IMR-90 (cell line): ENCODE data around the gene NSUN4. TPM values are rescaled to one million over a fixed set of nuclear protein-coding genes. Genes with fewer than 3 reads are reported as not detected.

Experiments used
- ATAC-seq: fragments of 200-7000 bp; cut with Tn5 transposase; 2 replicates; pipeline ENCODE4 v1.9.1; 2020; ENCODE audit warnings: low read depth, mild to moderate bottlenecking, moderate library complexity
- BruUV-seq: library from RNA; stranded (reverse); fragments of 400-500 nt; replicated peaks from 2 replicates; lab custom pipeline; 2021; lab: Mats Ljungman, UMichigan
- CTCF ChIA-PET: fragments of 300-600 bp; formaldehyde crosslinking; extraction: SDS; loops from one replicate; lab custom pipeline; 2021; ENCODE audit warnings: antibody characterized with exemption; lab: Yijun Ruan, JAX
- POLR2A ChIA-PET: fragments of 300-600 bp; sonication (Branson Sonifier 250); formaldehyde crosslinking; loops from one replicate; lab custom pipeline; 2022; ENCODE audit warnings: antibody characterized with exemption; ENCODE audit not compliant: unreplicated experiment; lab: Charles Lee
- DNase-seq: peaks from one replicate; pipeline ENCODE4 v3.0.0; 2013
- H2AFZ ChIP-seq: replicated peaks from 2 replicates; pipeline ENCODE3; 2013; ENCODE audit warnings: low read length, mild to moderate bottlenecking; ENCODE audit not compliant: poor library complexity
- H2AK5ac ChIP-seq: 2 replicates; pipeline ENCODE4 v1.6.1; 2013; ENCODE audit warnings: low read depth, low read length, inconsistent platforms
- H2AK9ac ChIP-seq: replicated peaks from 2 replicates; pipeline ENCODE3; 2013; ENCODE audit warnings: mild to moderate bottlenecking, low read depth, low read length, moderate library complexity; ENCODE audit not compliant: poor library complexity
- H2BK120ac ChIP-seq: 2 replicates; pipeline ENCODE4 v1.6.1; 2013; ENCODE audit warnings: low read depth, low read length, inconsistent platforms
- H2BK15ac ChIP-seq: 3 replicates; pipeline ENCODE4 v1.6.1; 2013; ENCODE audit warnings: low read depth, low read length, inconsistent platforms
- H2BK20ac ChIP-seq: 2 replicates; pipeline ENCODE4 v1.6.1; 2013; ENCODE audit warnings: low read depth, mild to moderate bottlenecking, inconsistent platforms, low read length, moderate library complexity
- H2BK5ac ChIP-seq: 2 replicates; pipeline ENCODE4 v1.6.1; 2013; ENCODE audit warnings: mild to moderate bottlenecking, low read depth, low read length, inconsistent platforms; ENCODE audit not compliant: poor library complexity, severe bottlenecking
- H3K14ac ChIP-seq: replicated peaks from 2 replicates; pipeline ENCODE4 v1.6.1; 2013; ENCODE audit warnings: low read depth, low read length, inconsistent platforms
- H3K18ac ChIP-seq: 2 replicates; pipeline ENCODE4 v1.6.1; 2013; ENCODE audit warnings: low read depth, low read length, control low read depth
- H3K23ac ChIP-seq: 2 replicates; pipeline ENCODE4 v1.6.1; 2013; ENCODE audit warnings: low read depth, low read length, inconsistent platforms
- H3K27ac ChIP-seq: 2 replicates; pipeline ENCODE4 v1.5.1; 2013; ENCODE audit warnings: mild to moderate bottlenecking, control low read depth, low read length; ENCODE audit not compliant: insufficient read depth
- H3K27me3 ChIP-seq: 2 replicates; pipeline ENCODE4 v1.6.1; 2013; ENCODE audit warnings: low read length; ENCODE audit not compliant: control insufficient read depth, insufficient read depth
- H3K36me3 ChIP-seq: 2 replicates; pipeline ENCODE4 v1.6.1; 2013; ENCODE audit warnings: low read length, mixed read lengths; ENCODE audit not compliant: control insufficient read depth, insufficient read depth
- H3K4ac ChIP-seq: 2 replicates; pipeline ENCODE4 v1.6.1; 2013; ENCODE audit warnings: low read depth, low read length, inconsistent platforms
- H3K4me1 ChIP-seq: 2 replicates; pipeline ENCODE4 v1.6.1; 2013; ENCODE audit warnings: low read length, mixed read lengths; ENCODE audit not compliant: control insufficient read depth, insufficient read depth
- H3K4me2 ChIP-seq: 2 replicates; pipeline ENCODE4 v1.6.1; 2013; ENCODE audit warnings: low read depth, mild to moderate bottlenecking, control low read depth, low read length, moderate library complexity
- H3K4me3 ChIP-seq: 2 replicates; pipeline ENCODE4 v1.5.1; 2013; ENCODE audit warnings: low read depth, mild to moderate bottlenecking, control low read depth, low read length, moderate library complexity; ENCODE audit not compliant: insufficient read depth
- H3K56ac ChIP-seq: 2 replicates; pipeline ENCODE4 v1.6.1; 2013; ENCODE audit warnings: low read length, inconsistent platforms; ENCODE audit not compliant: insufficient read depth; ENCODE audit errors: extremely low read depth
- H3K79me1 ChIP-seq, 2 experiments: 2 replicates each; pipeline ENCODE4 v1.6.1; 2013; ENCODE audit warnings: low read length in 2 of 2, inconsistent platforms in 1 of 2, low read depth in 1 of 2
- H3K9ac ChIP-seq: 2 replicates; pipeline ENCODE4 v1.6.1; 2013; ENCODE audit warnings: low read depth, low read length, control low read depth
- H3K9me1 ChIP-seq: 2 replicates; pipeline ENCODE4 v1.6.1; 2013; ENCODE audit warnings: low read length, inconsistent platforms; ENCODE audit not compliant: insufficient read depth
- H3K9me3 ChIP-seq: 2 replicates; pipeline ENCODE4 v1.6.1; 2013; ENCODE audit warnings: low read length; ENCODE audit not compliant: control insufficient read depth, insufficient read depth
- H4K20me1 ChIP-seq: 2 replicates; pipeline ENCODE4 v1.6.1; 2013; ENCODE audit warnings: low read length, inconsistent platforms; ENCODE audit not compliant: insufficient read depth
- H4K5ac ChIP-seq: 2 replicates; pipeline ENCODE4 v1.6.1; 2013; ENCODE audit warnings: mild to moderate bottlenecking, low read depth, low read length, control low read depth
- H4K8ac ChIP-seq, 2 experiments: 2 replicates each; pipeline ENCODE4 v1.6.1; 2013; ENCODE audit warnings: low read depth in 2 of 2, low read length in 2 of 2, control low read depth in 1 of 2, inconsistent platforms in 1 of 2
- H4K91ac ChIP-seq: 2 replicates; pipeline ENCODE4 v1.6.1; 2013; ENCODE audit warnings: low read depth, low read length, inconsistent platforms; ENCODE audit not compliant: insufficient read depth
- BHLHE40 ChIP-seq: fragments of 150-350 bp; IDR thresholded peaks from 2 replicates; pipeline ENCODE4 v1.6.1; 2016; ENCODE audit warnings: mild to moderate bottlenecking, low read depth, low read length
- CHD1 ChIP-seq: IDR thresholded peaks from 2 replicates; pipeline ENCODE4 v1.6.1; 2012; ENCODE audit warnings: low read depth, low read length, improper control_type of control experiment
- CTCF ChIP-seq: conservative IDR thresholded peaks from 2 replicates; pipeline ENCODE4 v1.5.1; 2012; ENCODE audit warnings: mild to moderate bottlenecking, low read depth, low read length, improper control_type of control experiment
- FOS ChIP-seq: fragments of 150-350 bp; IDR thresholded peaks from 2 replicates; pipeline ENCODE4 v1.6.1; 2016; ENCODE audit warnings: low read depth, low read length
- MAFK ChIP-seq: IDR thresholded peaks from 2 replicates; pipeline ENCODE4 v1.6.1; 2012; ENCODE audit warnings: low read depth, low read length, improper control_type of control experiment
- MAZ ChIP-seq: IDR thresholded peaks from 2 replicates; pipeline ENCODE4 v1.6.1; 2012; ENCODE audit warnings: low read depth, mild to moderate bottlenecking, low read length, improper control_type of control experiment, moderate library complexity, borderline replicate concordance
- MXI1 ChIP-seq: IDR thresholded peaks from 2 replicates; pipeline ENCODE4 v1.6.1; 2012; ENCODE audit warnings: low read depth, mild to moderate bottlenecking, low read length, moderate library complexity, borderline replicate concordance
- NFE2L2 ChIP-seq: fragments of 150-350 bp; IDR thresholded peaks from 2 replicates; pipeline ENCODE4 v1.6.1; 2016; ENCODE audit warnings: low read depth, mild to moderate bottlenecking, low read length
- SMC3 ChIP-seq: fragments of 150-350 bp; IDR thresholded peaks from 2 replicates; pipeline ENCODE4 v1.6.1; 2016; ENCODE audit warnings: low read depth, mild to moderate bottlenecking, antibody characterized with exemption, low read length, moderate library complexity
- WGBS, 2 experiments: methylation state at CpG; one replicate each; pipeline versions ENCODE4 v1.1.5 to v1.1.7; 2013; ENCODE audit warnings: missing lambda C conversion rate in 2 of 2; ENCODE audit not compliant: insufficient read length in 1 of 2; ENCODE audit errors: extremely low coverage in 2 of 2; 5-methylcytosine and 5-hydroxymethylcytosine counted together
- dilution Hi-C: fragments of 300-500 bp; cut with HindIII; formaldehyde crosslinking; loops from one replicate; pipeline ENCODE4 v1.14.3; 2018; ENCODE audit warnings: low sequenced_read_pairs; ENCODE audit not compliant: unreplicated experiment
- in situ Hi-C: fragments of 300-500 bp; cut with MboI; formaldehyde crosslinking; loops from 3 replicates; pipeline ENCODE4 v1.14.3; 2019; ENCODE audit warnings: low sequenced_read_pairs, inconsistent platforms, mixed read lengths
- intact Hi-C: fragments of 100-400 bp; cut with micrococcal nuclease; formaldehyde crosslinking; loops from 2 replicates; pipeline ENCODE4 v1.10.0; 2022
- polyA plus RNA-seq, 3 experiments: library from polyadenylated mRNA; depleted of rRNA; stranded (reverse); fragments of >200 nt; gene quantifications; 2 replicates each; pipeline ENCODE4 v1.2.3, GENCODE V29; 2012; ENCODE audit warnings: low replicate concordance in 1 of 3
- total RNA-seq: library from RNA; depleted of rRNA; stranded (reverse); fragments of >200 nt; gene quantifications from 2 replicates; pipeline ENCODE4 v1.2.3, GENCODE V29; 2012
- TF ChIP-seq, protein P1 (sequence below): fragments of 150-350 bp; IDR thresholded peaks from 2 replicates; pipeline ENCODE4 v1.6.1; 2017; ENCODE audit warnings: mild to moderate bottlenecking, antibody characterized with exemption, low read length, low read depth
- TF ChIP-seq, protein P2 (sequence below): fragments of 150-350 bp; IDR thresholded peaks from 2 replicates; pipeline ENCODE4 v1.6.1; 2016; ENCODE audit warnings: low read depth, mild to moderate bottlenecking, low read length, moderate library complexity, borderline replicate concordance

The NSUN4 gene
- total and polyA plus RNA-seq, 2 of the 4 experiments (the other 2 are of a cell fraction): 10.9 to 13.0 TPM

- no peak overlapping the region for H2AK9ac ChIP-seq
- H4K8ac ChIP-seq: no peak overlapping the region
- no peaks in the 10 kb centered on the region for H3K79me1 ChIP-seq
- H2AK5ac ChIP-seq: no peak overlapping the region
- H3K4me2 ChIP-seq: no peak overlapping the region
- no peak overlapping the region for H4K5ac ChIP-seq
- no peak overlapping the region for H2AFZ ChIP-seq
- ChIA-PET POLR2A (no interaction called here), CTCF (no interaction called here)
- H4K20me1 ChIP-seq: no peaks in the 10 kb centered on the region
- TF ChIP-seq CHD1: no peak
- no peak for TF ChIP-seq CTCF
- TF ChIP-seq BHLHE40: no peak
- no peak for TF ChIP-seq MXI1
- no peak for TF ChIP-seq MAZ
- no peak for TF ChIP-seq NFE2L2
- TF ChIP-seq SMC3: no peak
- no peak for TF ChIP-seq MAFK
- TF ChIP-seq, protein P1, sequence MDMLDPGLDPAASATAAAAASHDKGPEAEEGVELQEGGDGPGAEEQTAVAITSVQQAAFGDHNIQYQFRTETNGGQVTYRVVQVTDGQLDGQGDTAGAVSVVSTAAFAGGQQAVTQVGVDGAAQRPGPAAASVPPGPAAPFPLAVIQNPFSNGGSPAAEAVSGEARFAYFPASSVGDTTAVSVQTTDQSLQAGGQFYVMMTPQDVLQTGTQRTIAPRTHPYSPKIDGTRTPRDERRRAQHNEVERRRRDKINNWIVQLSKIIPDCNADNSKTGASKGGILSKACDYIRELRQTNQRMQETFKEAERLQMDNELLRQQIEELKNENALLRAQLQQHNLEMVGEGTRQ: no peak
- TF ChIP-seq, protein P2, sequence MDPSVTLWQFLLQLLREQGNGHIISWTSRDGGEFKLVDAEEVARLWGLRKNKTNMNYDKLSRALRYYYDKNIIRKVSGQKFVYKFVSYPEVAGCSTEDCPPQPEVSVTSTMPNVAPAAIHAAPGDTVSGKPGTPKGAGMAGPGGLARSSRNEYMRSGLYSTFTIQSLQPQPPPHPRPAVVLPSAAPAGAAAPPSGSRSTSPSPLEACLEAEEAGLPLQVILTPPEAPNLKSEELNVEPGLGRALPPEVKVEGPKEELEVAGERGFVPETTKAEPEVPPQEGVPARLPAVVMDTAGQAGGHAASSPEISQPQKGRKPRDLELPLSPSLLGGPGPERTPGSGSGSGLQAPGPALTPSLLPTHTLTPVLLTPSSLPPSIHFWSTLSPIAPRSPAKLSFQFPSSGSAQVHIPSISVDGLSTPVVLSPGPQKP: no peak
- no peak for TF ChIP-seq FOS
- no peak for DNase-seq
- H3K27ac ChIP-seq: no peak overlapping the region
- no peak overlapping the region for H2BK5ac ChIP-seq
- H2BK20ac ChIP-seq: no peak overlapping the region
- in situ Hi-C loops (loop anchor here (25.0 kb wide), 1 partner anchor 312 kb away; the partner anchor contains the start of gene EFCAB14), intact Hi-C loops (loop anchor here (10.0 kb wide), 1 partner anchor 774 kb away; no protein-coding TSS in a partner anchor), dilution Hi-C loops (no loop called here)
- no peak overlapping the region for H4K91ac ChIP-seq
- no peak overlapping the region for H3K23ac ChIP-seq
- H3K4me1 ChIP-seq: no peaks in the 10 kb centered on the region; the same call in 1 of the 2 replicates
- no peak overlapping the region for H3K4ac ChIP-seq
- H2BK120ac ChIP-seq: no peak overlapping the region
- H3K9me3 ChIP-seq: no peaks in the 10 kb centered on the region
- no peak overlapping the region for H2BK15ac ChIP-seq
- H3K56ac ChIP-seq: no peak overlapping the region
- BruUV-seq: no TSS peak
- no peak overlapping the region for H3K9ac ChIP-seq
- no peak overlapping the region for H3K14ac ChIP-seq
- no peak overlapping the region for H3K4me3 ChIP-seq
- H3K36me3 ChIP-seq: no peaks in the 10 kb centered on the region
- no peak overlapping the region for H3K18ac ChIP-seq
- peaks cover 40% of the 10 kb centered on the region for H3K27me3 ChIP-seq
- ATAC-seq: no peak
- WGBS, 2 experiments: 34% methylated on average over 3 of the region's 4 CpGs; no CpG with 5 or more reads in 1 of the 2 experiments
- H3K9me1 ChIP-seq: no peaks in the 10 kb centered on the region
These were observed 59.8 kb downstream of the NSUN4 start for GRCh38 chr1:46400421-46400820.
